HUES6 (cell line): ENCODE measurements around the gene HLA-DPA1.

Source experiments
- H3K27ac ChIP-seq: 2 replicates; pipeline ENCODE4 v1.7.0; 2013; ENCODE audit warnings: low read depth, mild to moderate bottlenecking, low read length, inconsistent platforms
- H3K27me3 ChIP-seq: 2 replicates; pipeline ENCODE4 v1.6.1; 2013; ENCODE audit warnings: low read length; ENCODE audit not compliant: control insufficient read depth, insufficient read depth
- H3K36me3 ChIP-seq: 2 replicates; pipeline ENCODE4 v1.6.1; 2013; ENCODE audit warnings: low read length; ENCODE audit not compliant: control insufficient read depth, insufficient read depth
- H3K4me1 ChIP-seq: 2 replicates; pipeline ENCODE4 v1.6.1; 2013; ENCODE audit warnings: low read length; ENCODE audit not compliant: control insufficient read depth, insufficient read depth
- H3K4me3 ChIP-seq: 2 replicates; pipeline ENCODE4 v1.5.1; 2013; ENCODE audit warnings: low read depth, low read length
- H3K9ac ChIP-seq: one replicate; pipeline ENCODE4 v1.6.1; 2013; ENCODE audit warnings: mild to moderate bottlenecking, low read length
- H3K9me3 ChIP-seq: 2 replicates; pipeline ENCODE4 v1.6.1; 2013; ENCODE audit warnings: low read depth, low read length; ENCODE audit not compliant: control insufficient read depth, insufficient read depth

HLA-DPA1 gene

GRCh38 chr6:33088931-33089620 lies 15.6 kb upstream of the HLA-DPA1 start:
- Histone ChIP-seq H3K4me1 (no peaks in the 10 kb centered on the region), H3K36me3 (peaks cover 22% of the 10 kb centered on the region), H3K9ac (no peak overlapping the region), H3K27me3 (no peaks in the 10 kb centered on the region), H3K9me3 (no peaks in the 10 kb centered on the region), H3K27ac (no peak overlapping the region), H3K4me3 (no peak overlapping the region)

- Histone ChIP-seq H3K9me3 (no peaks in the 10 kb centered on the region), H3K27me3 (no peaks in the 10 kb centered on the region), H3K36me3 (peaks cover 22% of the 10 kb centered on the region), H3K27ac (no peak overlapping the region), H3K9ac (no peak overlapping the region), H3K4me3 (no peak overlapping the region), H3K4me1 (no peaks in the 10 kb centered on the region)
Observed at GRCh38 chr6:33088258-33088930, 14.9 kb upstream of the HLA-DPA1 start.

GRCh38 chr6:33085627-33086026 lies 12.2 kb upstream of the HLA-DPA1 start:
- no peak overlapping the region for H3K27ac ChIP-seq
- no peak overlapping the region for H3K4me3 ChIP-seq
- H3K9me3 ChIP-seq = no peaks in the 10 kb centered on the region
- H3K36me3 ChIP-seq = peaks cover 22% of the 10 kb centered on the region
- peaks cover 10% of the 10 kb centered on the region for H3K27me3 ChIP-seq
- H3K4me1 ChIP-seq = 0 out of 2 replicates have a peak, but pooled peaks cover 6% of the 10 kb centered on the region
- H3K9ac ChIP-seq = no peak overlapping the region

- Histone ChIP-seq H3K36me3 (peaks cover 22% of the 10 kb centered on the region), H3K4me3 (no peak overlapping the region), H3K4me1 (0 out of 2 replicates have a peak, but pooled peaks cover 6% of the 10 kb centered on the region), H3K27ac (no peak overlapping the region), H3K27me3 (peaks cover 12% of the 10 kb centered on the region), H3K9me3 (no peaks in the 10 kb centered on the region), H3K9ac (no peak overlapping the region)
Observed at GRCh38 chr6:33082702-33083101, 9.3 kb upstream of the HLA-DPA1 start.

- Histone ChIP-seq H3K36me3 (peaks cover 15% of the 10 kb centered on the region; the same call in 1 of the 2 replicates), H3K4me3 (peak overlapping the region; percentile 72), H3K27me3 (peaks cover 15% of the 10 kb centered on the region), H3K27ac (no peak overlapping the region), H3K9ac (peak overlapping the region; percentile 20), H3K4me1 (0 out of 2 replicates have a peak, but pooled peaks cover 6% of the 10 kb centered on the region), H3K9me3 (no peaks in the 10 kb centered on the region)
Observed at GRCh38 chr6:33081098-33081824, 7.8 kb upstream of the HLA-DPA1 start.

- Histone ChIP-seq H3K9me3 (no peaks in the 10 kb centered on the region), H3K36me3 (peaks cover 7% of the 10 kb centered on the region; the same call in 1 of the 2 replicates), H3K27ac (no peak overlapping the region), H3K4me1 (0 out of 2 replicates have a peak, but pooled peaks cover 6% of the 10 kb centered on the region), H3K27me3 (peaks cover 15% of the 10 kb centered on the region), H3K4me3 (peak overlapping the region; percentile 72), H3K9ac (peak overlapping the region; percentile 20)
Observed at GRCh38 chr6:33080127-33081089, 7.0 kb upstream of the HLA-DPA1 start.

- no peaks in the 10 kb centered on the region for H3K9me3 ChIP-seq
- no peak overlapping the region for H3K27ac ChIP-seq
- no peak overlapping the region for H3K9ac ChIP-seq
- no peaks in the 10 kb centered on the region for H3K36me3 ChIP-seq
- H3K4me3 ChIP-seq = no peak overlapping the region; the same call in 1 of the 2 replicates
- 0 out of 2 replicates have a peak, but pooled peaks cover 6% of the 10 kb centered on the region for H3K4me1 ChIP-seq
- H3K27me3 ChIP-seq = peaks cover 15% of the 10 kb centered on the region
Observed at GRCh38 chr6:33079580-33079979, 6.1 kb upstream of the HLA-DPA1 start.

- Histone ChIP-seq H3K4me1 (0 out of 2 replicates have a peak, but pooled peaks cover 6% of the 10 kb centered on the region), H3K9ac (no peak overlapping the region), H3K36me3 (no peaks in the 10 kb centered on the region), H3K4me3 (no peak overlapping the region), H3K9me3 (no peaks in the 10 kb centered on the region), H3K27me3 (peaks cover 15% of the 10 kb centered on the region), H3K27ac (no peak overlapping the region)
Observed at GRCh38 chr6:33078919-33079521, 5.6 kb upstream of the HLA-DPA1 start.

- H3K4me1 ChIP-seq = 0 out of 2 replicates have a peak, but pooled peaks cover 6% of the 10 kb centered on the region
- no peaks in the 10 kb centered on the region for H3K36me3 ChIP-seq
- H3K27ac ChIP-seq = no peak overlapping the region
- no peak overlapping the region for H3K9ac ChIP-seq
- H3K9me3 ChIP-seq = no peaks in the 10 kb centered on the region
- peaks cover 15% of the 10 kb centered on the region for H3K27me3 ChIP-seq
- H3K4me3 ChIP-seq = no peak overlapping the region
Observed at GRCh38 chr6:33078442-33078841, 5.0 kb upstream of the HLA-DPA1 start.

- H3K9me3 ChIP-seq = no peaks in the 10 kb centered on the region
- peaks cover 15% of the 10 kb centered on the region for H3K27me3 ChIP-seq
- H3K9ac ChIP-seq = no peak overlapping the region
- no peak overlapping the region for H3K4me3 ChIP-seq
- 0 out of 2 replicates have a peak, but pooled peaks cover 6% of the 10 kb centered on the region for H3K4me1 ChIP-seq
- H3K27ac ChIP-seq = no peak overlapping the region
- H3K36me3 ChIP-seq = no peaks in the 10 kb centered on the region
Observed at GRCh38 chr6:33077908-33078307, 4.5 kb upstream of the HLA-DPA1 start.
